Gastrocnemius medialis (tissue), 4 donors: ENCODE results near the gene NLRP9.

Experiments used
- POLR2A ChIP-seq, 2 donors: fragments of 450-650 bp; IDR thresholded peaks; one replicate each; pipeline ENCODE4 v1.6.1; 2017; ENCODE audit warnings: antibody characterized with exemption in 2 of 2, mild to moderate bottlenecking in 2 of 2, moderate library complexity in 2 of 2
- TF ChIP-seq, protein P1 (sequence below), 5 experiments: fragments of 450-650 bp in 3 of 5; fragments of 200-600 bp in 2 of 5; sonication (generic) in 2 of 5; IDR thresholded peaks in 4 of 5; conservative IDR thresholded peaks in 1 of 5; 1 replicate in 4 of 5; 2 replicates in 1 of 5; pipeline ENCODE4 v1.5.1; 2016 to 2019; ENCODE audit warnings: antibody characterized with exemption in 5 of 5, mild to moderate bottlenecking in 3 of 5, moderate library complexity in 3 of 5

DNA sequence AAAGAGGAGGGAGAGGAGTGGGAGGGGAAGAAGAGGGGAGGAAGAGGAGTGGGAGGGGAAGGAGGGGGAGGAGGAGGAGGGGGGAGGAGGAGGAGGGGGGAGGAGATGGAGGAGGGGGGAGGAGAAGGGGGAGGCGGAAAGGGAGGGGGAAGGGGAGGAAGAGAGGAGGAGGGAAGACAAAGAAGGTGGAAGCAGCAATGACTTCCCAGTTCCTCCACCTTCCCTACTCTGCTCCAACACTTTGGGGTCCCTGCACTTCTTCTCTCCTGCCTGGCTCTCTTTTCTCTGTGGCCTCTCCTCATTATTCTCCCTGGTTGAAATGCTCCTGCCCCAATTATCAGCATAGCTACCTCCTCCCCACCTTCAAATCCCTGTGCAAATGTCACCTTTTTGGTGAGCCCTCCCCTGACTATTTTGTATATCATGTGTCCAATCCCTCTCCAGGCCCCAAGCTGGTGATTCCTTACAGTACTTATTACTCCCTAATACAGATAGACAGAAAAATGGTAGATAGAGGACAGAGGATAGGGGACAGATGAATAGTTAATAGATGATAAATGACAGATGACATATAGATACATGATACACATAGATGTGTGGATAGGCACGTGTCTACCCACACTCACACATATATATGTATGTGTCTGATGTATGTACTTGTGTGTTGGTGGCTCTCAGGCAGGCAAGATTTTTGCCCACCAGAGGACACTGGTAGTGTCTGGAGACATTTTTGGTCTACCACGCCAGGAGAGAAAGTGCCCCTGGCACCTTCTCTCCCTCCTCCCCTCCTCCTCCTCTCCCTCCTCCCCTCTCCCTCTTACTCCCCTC is 25.2 kb downstream of the NLRP9 start:
- TF ChIP-seq, protein P1, sequence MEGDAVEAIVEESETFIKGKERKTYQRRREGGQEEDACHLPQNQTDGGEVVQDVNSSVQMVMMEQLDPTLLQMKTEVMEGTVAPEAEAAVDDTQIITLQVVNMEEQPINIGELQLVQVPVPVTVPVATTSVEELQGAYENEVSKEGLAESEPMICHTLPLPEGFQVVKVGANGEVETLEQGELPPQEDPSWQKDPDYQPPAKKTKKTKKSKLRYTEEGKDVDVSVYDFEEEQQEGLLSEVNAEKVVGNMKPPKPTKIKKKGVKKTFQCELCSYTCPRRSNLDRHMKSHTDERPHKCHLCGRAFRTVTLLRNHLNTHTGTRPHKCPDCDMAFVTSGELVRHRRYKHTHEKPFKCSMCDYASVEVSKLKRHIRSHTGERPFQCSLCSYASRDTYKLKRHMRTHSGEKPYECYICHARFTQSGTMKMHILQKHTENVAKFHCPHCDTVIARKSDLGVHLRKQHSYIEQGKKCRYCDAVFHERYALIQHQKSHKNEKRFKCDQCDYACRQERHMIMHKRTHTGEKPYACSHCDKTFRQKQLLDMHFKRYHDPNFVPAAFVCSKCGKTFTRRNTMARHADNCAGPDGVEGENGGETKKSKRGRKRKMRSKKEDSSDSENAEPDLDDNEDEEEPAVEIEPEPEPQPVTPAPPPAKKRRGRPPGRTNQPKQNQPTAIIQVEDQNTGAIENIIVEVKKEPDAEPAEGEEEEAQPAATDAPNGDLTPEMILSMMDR (IDR thresholded peaks at IDR 0.05 in 4 of 5, conservative IDR thresholded peaks at IDR 0.05 in 1 of 5) = no peak
- no peak for TF ChIP-seq POLR2A (IDR thresholded peaks at IDR 0.05)
